GM21737 (cell line): Measurements from ENCODE around the gene RNF144A.

Source experiments
- ATAC-seq: cut with Tn5 transposase; IDR thresholded peaks from one replicate; pipeline ENCODE4 v1.9.1; 2021; ENCODE audit warnings: mild to moderate bottlenecking, moderate library complexity; ENCODE audit not compliant: unreplicated experiment

RNF144A gene

GRCh38 chr2:7035884-7036283 lies 118.7 kb downstream of the RNF144A start:
- no peak for ATAC-seq

GRCh38 chr2:7037340-7038333 lies 120.4 kb downstream of the RNF144A start:
- ATAC-seq = peak; percentile 88

- no peak for ATAC-seq
Measured at GRCh38 chr2:7040547-7040946, 123.3 kb downstream of the RNF144A start.

DNA sequence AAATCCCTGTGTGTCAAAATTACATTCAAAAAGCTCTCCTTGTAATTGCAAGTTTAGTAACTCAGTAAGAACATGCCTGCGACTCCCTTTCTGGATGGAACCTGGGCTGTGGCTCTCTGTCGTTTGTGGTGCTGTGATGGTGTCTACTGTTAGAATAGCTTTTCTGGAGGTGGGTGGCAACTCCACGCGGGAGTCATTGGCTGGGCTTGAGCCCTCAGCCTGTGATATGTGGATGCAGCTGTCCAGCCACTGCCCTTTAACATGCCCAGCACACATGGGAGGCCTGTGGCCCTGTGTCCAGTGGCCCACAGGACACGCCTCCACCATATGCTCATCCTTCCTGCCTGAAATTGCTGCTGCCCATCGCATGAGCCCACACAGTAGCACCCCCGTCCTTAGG lies 124.2 kb downstream of the RNF144A start:
- no peak for ATAC-seq

- ATAC-seq = no peak
Measured at GRCh38 chr2:7043690-7044089, 126.5 kb downstream of the RNF144A start.

DNA sequence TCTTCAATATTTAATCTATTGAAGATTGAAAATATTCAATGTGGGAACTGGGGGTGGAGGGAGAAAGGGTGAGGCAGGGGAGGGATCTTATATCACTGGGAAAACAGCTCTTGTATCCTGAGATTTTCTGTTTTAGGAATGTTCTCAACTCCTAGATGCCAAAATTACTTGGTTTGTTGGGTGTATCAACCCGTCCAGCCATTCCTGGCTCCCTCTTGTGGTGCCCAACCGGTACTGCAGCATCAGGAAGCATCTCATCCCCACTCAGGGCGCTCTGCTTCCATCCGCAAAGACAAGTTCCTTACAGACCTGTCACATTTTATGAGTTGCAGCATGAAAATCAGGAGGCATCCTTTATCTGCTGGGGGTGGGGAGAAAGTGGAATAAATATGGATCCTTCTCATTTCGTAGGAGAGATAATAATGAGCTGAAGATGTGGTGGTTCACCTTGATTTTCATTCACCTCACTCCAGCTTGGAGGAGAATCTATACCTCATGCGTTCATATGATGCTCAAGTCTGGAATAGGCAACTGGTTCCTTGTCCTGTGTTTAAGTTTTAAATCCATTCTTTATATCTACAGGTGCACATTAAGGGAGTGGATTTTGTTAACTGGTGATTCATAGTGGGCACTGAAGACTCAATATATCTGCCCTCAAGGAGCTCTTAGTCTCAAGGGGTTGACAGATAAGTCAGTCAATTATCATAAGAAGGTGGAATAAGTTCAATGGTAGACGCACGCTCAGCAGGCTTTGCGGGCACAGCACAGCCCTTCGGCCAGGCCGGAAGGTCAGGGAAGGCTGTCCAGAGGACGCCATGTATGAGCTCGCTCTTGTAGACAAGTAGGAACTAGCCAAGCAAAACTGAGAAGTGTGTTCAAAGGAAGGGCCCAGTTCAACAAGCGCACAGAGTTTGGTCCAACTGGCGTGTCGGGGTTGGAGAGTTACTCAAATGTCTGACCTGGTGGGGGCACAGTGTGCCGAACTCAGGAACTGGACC lies 127.3 kb downstream of the RNF144A start:
- ATAC-seq = no peak

- ATAC-seq = no peak
Measured at GRCh38 chr2:7045601-7046590, 128.7 kb downstream of the RNF144A start.

DNA sequence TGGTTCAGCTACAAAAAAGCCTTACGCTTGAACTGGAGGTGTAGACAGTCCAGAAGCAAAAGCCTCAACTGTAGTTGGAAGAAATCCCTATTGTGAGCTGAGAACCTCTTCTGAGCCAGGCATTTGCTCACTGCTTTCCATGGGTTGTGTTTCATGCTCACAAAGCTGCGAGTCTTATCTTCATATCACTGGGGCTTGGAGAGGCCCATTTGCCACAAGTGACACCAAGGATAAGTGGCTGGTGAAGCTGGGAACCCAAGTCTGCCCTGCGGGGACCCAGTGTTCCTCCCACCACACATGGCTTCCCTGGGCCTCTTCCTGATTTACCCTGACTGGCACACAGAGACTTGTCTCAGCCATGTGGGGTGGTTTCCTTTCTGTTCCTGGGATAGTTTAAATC lies 130.4 kb downstream of the RNF144A start:
- no peak for ATAC-seq

GRCh38 chr2:7048762-7049294 lies 131.6 kb downstream of the RNF144A start:
- ATAC-seq = no peak

GRCh38 chr2:7052404-7052803 lies 135.2 kb downstream of the RNF144A start:
- ATAC-seq = peak; percentile 90

GRCh38 chr2:7053650-7054265 lies 136.5 kb downstream of the RNF144A start:
- ATAC-seq = no peak

- peak; percentile 65 for ATAC-seq
Measured at GRCh38 chr2:7057865-7058400, 140.7 kb downstream of the RNF144A start.

DNA sequence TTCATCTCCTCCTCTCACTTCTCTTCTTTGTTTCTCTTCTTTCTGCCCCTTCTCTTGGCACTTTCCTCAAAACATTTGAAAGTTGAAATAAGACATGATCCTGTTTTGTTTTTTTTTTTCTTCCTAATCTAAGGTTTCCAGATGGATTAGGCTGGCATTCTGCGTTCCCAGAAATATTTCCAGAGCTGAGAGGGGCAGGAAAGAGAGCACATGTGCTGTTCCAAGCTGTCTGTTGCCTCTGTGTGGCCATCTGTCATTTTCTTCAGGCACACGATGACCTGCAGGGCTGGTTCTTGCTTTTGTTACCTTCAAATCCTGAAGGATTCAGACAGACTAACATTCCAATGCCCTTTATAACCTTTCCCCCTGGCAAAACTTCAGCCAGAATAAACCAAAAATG lies 142.9 kb downstream of the RNF144A start:
- ATAC-seq = no peak

- no peak for ATAC-seq
Measured at GRCh38 chr2:7060631-7061449, 143.6 kb downstream of the RNF144A start.

DNA sequence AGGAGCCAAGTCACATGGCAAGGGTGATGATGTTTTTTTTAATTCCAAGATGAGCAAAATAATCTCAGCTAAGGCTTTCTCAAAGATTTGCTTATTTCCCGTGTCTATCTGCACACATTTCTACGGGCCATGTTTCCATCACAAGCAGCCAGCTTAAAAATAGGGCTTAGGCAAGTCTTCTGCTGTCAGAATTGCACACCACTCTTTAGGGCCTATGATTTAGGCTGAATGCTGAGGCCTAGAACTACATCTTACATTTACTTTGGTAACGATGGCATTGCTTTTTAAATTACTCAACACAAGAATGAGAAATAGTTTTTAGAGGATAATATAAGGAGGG lies 144.2 kb downstream of the RNF144A start:
- no peak for ATAC-seq

- no peak for ATAC-seq
Measured at GRCh38 chr2:7061921-7062320, 144.7 kb downstream of the RNF144A start.

DNA sequence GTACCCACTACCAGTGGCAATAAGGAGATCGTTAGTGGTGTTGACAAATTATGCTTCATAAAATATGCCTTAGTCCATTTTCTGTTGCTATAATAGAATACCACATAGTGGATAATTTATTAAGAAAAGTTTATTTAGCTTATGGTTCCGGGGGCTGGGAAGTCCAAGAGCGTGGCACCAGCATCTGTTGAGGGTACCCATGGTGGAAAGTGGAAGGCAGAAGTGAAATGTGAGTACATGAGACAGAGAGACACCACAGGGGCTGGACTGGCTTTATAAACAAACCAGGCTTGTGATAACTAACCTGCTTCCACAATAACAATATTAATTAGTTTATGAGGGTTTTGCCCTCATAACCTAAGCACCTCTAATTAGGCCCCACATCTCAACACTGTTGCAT lies 146.6 kb downstream of the RNF144A start:
- ATAC-seq = no peak

DNA sequence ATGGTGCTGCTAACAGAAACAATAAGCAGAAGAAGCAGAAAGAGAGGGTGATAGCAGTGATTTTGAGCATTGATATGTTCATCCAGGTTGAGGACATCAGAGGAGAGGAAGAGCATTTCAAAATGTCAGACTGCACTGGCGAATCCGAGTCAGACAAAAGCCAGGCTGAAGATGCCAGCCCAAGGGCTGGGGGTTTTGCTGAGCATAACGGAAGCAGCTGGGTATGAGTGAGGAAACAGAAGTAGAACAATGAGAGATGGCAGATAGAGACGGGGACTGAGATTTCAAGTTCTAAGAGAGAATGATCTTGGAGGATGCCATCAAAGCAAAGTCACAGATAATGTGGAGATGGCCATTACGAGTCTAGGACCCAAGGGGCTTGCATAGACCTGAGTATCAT lies 151.2 kb downstream of the RNF144A start:
- ATAC-seq = no peak
